ENCODE data around the gene THG1L.
"Not testable (repeated sequence)": the region's sequence is repeated elsewhere in the genome, so short reads cannot be mapped to it uniquely, and the experiment has no call there.

Gene THG1L

DNA sequence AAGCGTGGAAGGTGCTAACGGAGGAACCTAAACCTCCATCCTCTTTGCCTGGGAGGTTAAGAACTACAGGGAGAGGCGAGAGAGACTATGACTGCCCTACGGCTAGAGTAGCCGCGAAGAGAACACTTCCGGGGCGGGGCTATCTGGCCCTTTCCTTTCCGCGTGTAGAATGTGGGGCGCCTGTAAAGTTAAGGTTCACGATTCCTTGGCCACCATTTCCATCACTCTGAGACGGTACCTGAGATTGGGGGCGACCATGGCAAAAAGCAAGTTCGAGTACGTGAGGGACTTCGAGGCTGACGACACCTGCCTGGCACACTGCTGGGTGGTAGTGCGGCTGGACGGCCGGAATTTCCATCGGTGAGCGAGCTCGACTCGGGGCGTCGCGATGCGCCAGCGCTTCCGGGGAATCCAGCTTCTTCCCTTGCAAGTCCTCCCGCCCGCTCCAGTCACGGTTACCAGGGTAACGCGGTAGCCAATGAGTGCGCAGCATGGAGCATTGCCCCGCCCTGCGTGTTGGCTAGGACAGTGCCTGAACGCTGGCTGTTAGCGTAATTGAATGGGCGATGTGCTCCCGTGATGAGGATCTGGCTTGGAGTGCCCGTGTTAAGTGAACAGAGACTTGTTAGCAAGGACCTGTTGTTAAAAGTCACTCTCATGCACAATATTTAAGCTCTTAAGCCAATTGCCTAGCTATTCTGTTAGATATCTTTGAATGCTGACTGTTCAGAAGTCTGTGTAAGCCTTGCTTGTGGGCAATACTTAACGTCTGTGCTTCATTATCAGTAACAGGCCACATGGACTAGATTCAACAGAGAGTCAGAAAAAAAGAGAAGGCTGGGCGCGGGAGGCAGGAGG lies at the start of gene THG1L:
Gene THG1L, plus strand, starts transcription at position 149 of the 858 bp plus-strand sequence. Its CDS starts 21 bp downstream, at position 170.
- peaks cover 0 to 8% (median 5%) of the 10 kb centered on the region in 5 donors for H3K4me1 ChIP-seq (ENCODE audit: control insufficient read depth in 5 of 5, insufficient read depth in 5 of 5, low read length in 5 of 5)
- H3K4me3 ChIP-seq (ENCODE audit: low read depth in 1 of 5, low read length in 5 of 5): peak within 1 kb of the TSS; percentile 81 to 98 (median 97)
- no peaks in the 10 kb centered on the region for H3K9me3 ChIP-seq (ENCODE audit: control insufficient read depth in 5 of 5, low read length in 5 of 5)
- peaks cover 3 to 12% (median 9%) of the 10 kb centered on the region in 5 donors for H3K36me3 ChIP-seq (ENCODE audit: control insufficient read depth in 5 of 5, insufficient read depth in 5 of 5, low read length in 5 of 5)
- no peaks in the 10 kb centered on the region for H3K27me3 ChIP-seq (ENCODE audit: control insufficient read depth in 5 of 5, insufficient read depth in 4 of 5, low read length in 5 of 5)
- peak within 1 kb of the TSS; percentile 80 for H3K27ac ChIP-seq (ENCODE audit: low read depth, low read length)
- peak within 1 kb of the TSS in 4 of 5 donors; percentile 69 to 95 (median 83) for H3K9ac ChIP-seq (ENCODE audit: low read length in 5 of 5)

GRCh38 chr5:157682257-157682656 lies 49.0 kb upstream of the THG1L start:
- Histone ChIP-seq H3K27me3 (ENCODE audit: control insufficient read depth in 5 of 5, insufficient read depth in 4 of 5, low read length in 5 of 5) (no peaks in the 10 kb centered on the region), H3K4me1 (ENCODE audit: control insufficient read depth in 5 of 5, insufficient read depth in 5 of 5, low read length in 5 of 5) (peaks cover 0 to 5% (median 0%) of the 10 kb centered on the region in 5 donors), H3K4me3 (ENCODE audit: low read depth in 1 of 5, low read length in 5 of 5) (no peak overlapping the region), H3K27ac (ENCODE audit: low read depth, low read length) (no peak overlapping the region), H3K36me3 (ENCODE audit: control insufficient read depth in 5 of 5, insufficient read depth in 5 of 5, low read length in 5 of 5) (no peaks in the 10 kb centered on the region), H3K9me3 (ENCODE audit: control insufficient read depth in 5 of 5, low read length in 5 of 5) (no peaks in the 10 kb centered on the region), H3K9ac (ENCODE audit: low read length in 5 of 5) (no peak overlapping the region)

DNA sequence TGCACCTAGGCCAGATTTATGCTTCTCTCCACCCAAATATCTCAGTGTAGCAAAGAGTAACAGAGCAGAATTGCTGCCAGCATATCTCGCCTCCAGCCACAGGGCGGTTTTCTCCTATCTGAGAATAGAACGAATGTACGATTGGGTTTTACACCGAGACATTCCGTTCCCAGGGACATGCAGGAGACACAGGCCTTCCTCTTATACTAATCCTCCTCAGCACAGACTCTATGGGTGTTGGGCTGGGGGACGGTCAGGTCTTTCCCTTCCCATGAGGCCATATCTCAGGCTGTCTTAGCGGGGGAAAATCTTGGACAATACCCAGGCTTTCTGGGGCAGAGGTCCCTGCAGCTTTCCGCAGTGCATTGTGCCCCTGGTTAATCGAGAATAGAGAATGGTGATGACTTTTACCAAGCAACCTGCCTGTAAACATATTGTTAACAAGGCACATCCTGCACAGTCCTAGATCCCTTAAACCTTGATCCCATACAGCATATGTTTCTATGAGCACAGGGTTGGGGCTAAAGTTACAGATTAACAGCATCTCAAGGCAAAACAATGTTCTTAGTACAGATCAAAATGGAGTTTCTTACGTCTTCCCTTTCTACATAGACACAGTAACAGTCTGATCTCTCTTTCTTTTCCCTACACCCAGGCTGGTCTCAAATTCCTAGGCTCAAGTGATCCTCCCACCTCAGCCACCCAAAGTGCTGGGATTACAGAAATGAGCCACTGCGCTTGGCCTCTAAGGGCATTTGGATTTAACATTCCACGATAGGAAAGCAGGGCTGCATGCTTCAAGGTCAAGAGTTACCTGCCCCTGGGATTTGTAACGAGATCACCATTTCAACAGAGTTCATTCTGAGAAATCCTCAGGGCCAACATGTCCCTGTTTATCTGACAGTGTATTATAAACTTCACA lies 44.7 kb upstream of the THG1L start:
- not testable (repeated sequence) for H3K9ac ChIP-seq (ENCODE audit: low read length in 5 of 5); H3K36me3 ChIP-seq (ENCODE audit: control insufficient read depth in 5 of 5, insufficient read depth in 5 of 5, low read length in 5 of 5); H3K27me3 ChIP-seq (ENCODE audit: control insufficient read depth in 5 of 5, insufficient read depth in 4 of 5, low read length in 5 of 5); H3K4me1 ChIP-seq (ENCODE audit: control insufficient read depth in 5 of 5, insufficient read depth in 5 of 5, low read length in 5 of 5); H3K27ac ChIP-seq (ENCODE audit: low read depth, low read length); H3K9me3 ChIP-seq (ENCODE audit: control insufficient read depth in 5 of 5, low read length in 5 of 5); H3K4me3 ChIP-seq (ENCODE audit: low read depth in 1 of 5, low read length in 5 of 5)

- Histone ChIP-seq H3K27me3 (ENCODE audit: control insufficient read depth in 5 of 5, insufficient read depth in 4 of 5, low read length in 5 of 5) (peaks cover 0 to 2% (median 0%) of the 10 kb centered on the region in 5 donors), H3K36me3 (ENCODE audit: control insufficient read depth in 5 of 5, insufficient read depth in 5 of 5, low read length in 5 of 5) (no peaks in the 10 kb centered on the region), H3K4me3 (ENCODE audit: low read depth in 1 of 5, low read length in 5 of 5) (no peak overlapping the region), H3K9me3 (ENCODE audit: control insufficient read depth in 5 of 5, low read length in 5 of 5) (peaks cover 0 to 5% (median 0%) of the 10 kb centered on the region in 5 donors), H3K9ac (ENCODE audit: low read length in 5 of 5) (no peak overlapping the region), H3K27ac (ENCODE audit: low read depth, low read length) (no peak overlapping the region), H3K4me1 (ENCODE audit: control insufficient read depth in 5 of 5, insufficient read depth in 5 of 5, low read length in 5 of 5) (peaks cover 0 to 9% (median 0%) of the 10 kb centered on the region in 5 donors)
These were observed 44.0 kb upstream of the THG1L start for GRCh38 chr5:157687198-157687554.

- H3K9me3 ChIP-seq (ENCODE audit: control insufficient read depth in 5 of 5, low read length in 5 of 5): peaks cover 0 to 5% (median 0%) of the 10 kb centered on the region in 5 donors
- peaks cover 0 to 9% (median 0%) of the 10 kb centered on the region in 5 donors for H3K4me1 ChIP-seq (ENCODE audit: control insufficient read depth in 5 of 5, insufficient read depth in 5 of 5, low read length in 5 of 5)
- no peaks in the 10 kb centered on the region for H3K36me3 ChIP-seq (ENCODE audit: control insufficient read depth in 5 of 5, insufficient read depth in 5 of 5, low read length in 5 of 5)
- peak overlapping the region in 2 of 5 donors; percentile 33 to 45 for H3K4me3 ChIP-seq (ENCODE audit: low read depth in 1 of 5, low read length in 5 of 5)
- no peak overlapping the region for H3K9ac ChIP-seq (ENCODE audit: low read length in 5 of 5)
- peaks cover 0 to 2% (median 0%) of the 10 kb centered on the region in 5 donors for H3K27me3 ChIP-seq (ENCODE audit: control insufficient read depth in 5 of 5, insufficient read depth in 4 of 5, low read length in 5 of 5)
- no peak overlapping the region for H3K27ac ChIP-seq (ENCODE audit: low read depth, low read length)
These were observed 41.1 kb upstream of the THG1L start for GRCh38 chr5:157689942-157690689.

DNA sequence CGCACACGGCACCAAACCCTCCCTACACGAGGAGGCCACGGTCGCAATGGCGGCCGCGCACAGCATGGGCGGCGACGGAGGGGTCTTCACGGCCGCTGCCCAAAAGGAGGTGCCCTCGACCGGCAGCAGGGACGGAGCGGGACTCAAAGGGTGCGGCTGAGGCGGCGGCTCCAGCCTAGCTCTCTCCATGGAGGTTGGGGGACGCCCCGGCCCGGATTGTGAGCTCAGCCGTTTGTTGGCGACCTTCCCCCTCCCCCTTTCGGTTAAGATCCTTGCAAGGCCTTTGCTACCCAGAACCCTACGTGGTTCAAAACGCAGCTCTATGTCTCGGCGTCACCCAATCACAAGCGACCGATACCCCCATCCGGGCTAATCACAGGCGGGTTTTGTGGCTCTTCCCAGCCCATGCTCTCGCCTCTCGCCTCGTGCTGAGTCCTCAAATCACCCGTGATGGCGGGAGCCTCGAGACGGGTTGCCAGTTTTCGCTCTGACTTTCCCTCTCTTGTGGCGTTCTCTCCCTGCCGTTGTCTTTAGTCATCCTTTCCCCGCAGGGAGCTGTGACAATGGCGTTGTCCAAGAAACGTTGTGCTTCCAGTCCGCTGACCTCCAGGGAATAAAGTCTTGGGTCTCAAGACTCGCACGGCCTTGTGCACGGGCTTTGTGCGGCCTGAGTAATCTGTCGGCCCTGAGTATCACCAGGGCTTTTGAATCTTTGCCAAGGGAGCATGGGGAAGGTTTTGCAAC lies 40.4 kb upstream of the THG1L start:
- Histone ChIP-seq H3K27me3 (ENCODE audit: control insufficient read depth in 5 of 5, insufficient read depth in 4 of 5, low read length in 5 of 5) (peaks cover 0 to 2% (median 0%) of the 10 kb centered on the region in 5 donors), H3K4me1 (ENCODE audit: control insufficient read depth in 5 of 5, insufficient read depth in 5 of 5, low read length in 5 of 5) (peaks cover 0 to 9% (median 0%) of the 10 kb centered on the region in 5 donors), H3K9me3 (ENCODE audit: control insufficient read depth in 5 of 5, low read length in 5 of 5) (peaks cover 0 to 5% (median 0%) of the 10 kb centered on the region in 5 donors), H3K9ac (ENCODE audit: low read length in 5 of 5) (no peak overlapping the region), H3K36me3 (ENCODE audit: control insufficient read depth in 5 of 5, insufficient read depth in 5 of 5, low read length in 5 of 5) (no peaks in the 10 kb centered on the region), H3K4me3 (ENCODE audit: low read depth in 1 of 5, low read length in 5 of 5) (peak overlapping the region in 2 of 5 donors; percentile 33 to 45), H3K27ac (ENCODE audit: low read depth, low read length) (no peak overlapping the region)

GRCh38 chr5:157693816-157694215 lies 37.4 kb upstream of the THG1L start:
- not testable (repeated sequence) for H3K4me3 ChIP-seq (ENCODE audit: low read depth in 1 of 5, low read length in 5 of 5); H3K36me3 ChIP-seq (ENCODE audit: control insufficient read depth in 5 of 5, insufficient read depth in 5 of 5, low read length in 5 of 5); H3K9me3 ChIP-seq (ENCODE audit: control insufficient read depth in 5 of 5, low read length in 5 of 5); H3K27me3 ChIP-seq (ENCODE audit: control insufficient read depth in 5 of 5, insufficient read depth in 4 of 5, low read length in 5 of 5); H3K27ac ChIP-seq (ENCODE audit: low read depth, low read length); H3K4me1 ChIP-seq (ENCODE audit: control insufficient read depth in 5 of 5, insufficient read depth in 5 of 5, low read length in 5 of 5); H3K9ac ChIP-seq (ENCODE audit: low read length in 5 of 5)

GRCh38 chr5:157696154-157696553 lies 35.1 kb upstream of the THG1L start:
- not testable (repeated sequence) for H3K4me3 ChIP-seq (ENCODE audit: low read depth in 1 of 5, low read length in 5 of 5); H3K9ac ChIP-seq (ENCODE audit: low read length in 5 of 5); H3K9me3 ChIP-seq (ENCODE audit: control insufficient read depth in 5 of 5, low read length in 5 of 5); H3K4me1 ChIP-seq (ENCODE audit: control insufficient read depth in 5 of 5, insufficient read depth in 5 of 5, low read length in 5 of 5); H3K27ac ChIP-seq (ENCODE audit: low read depth, low read length); H3K36me3 ChIP-seq (ENCODE audit: control insufficient read depth in 5 of 5, insufficient read depth in 5 of 5, low read length in 5 of 5); H3K27me3 ChIP-seq (ENCODE audit: control insufficient read depth in 5 of 5, insufficient read depth in 4 of 5, low read length in 5 of 5)

GRCh38 chr5:157698674-157699073 lies 32.5 kb upstream of the THG1L start:
- H3K4me1 ChIP-seq (ENCODE audit: control insufficient read depth in 5 of 5, insufficient read depth in 5 of 5, low read length in 5 of 5); H3K27ac ChIP-seq (ENCODE audit: low read depth, low read length); H3K9ac ChIP-seq (ENCODE audit: low read length in 5 of 5); H3K27me3 ChIP-seq (ENCODE audit: control insufficient read depth in 5 of 5, insufficient read depth in 4 of 5, low read length in 5 of 5); H3K4me3 ChIP-seq (ENCODE audit: low read depth in 1 of 5, low read length in 5 of 5); H3K36me3 ChIP-seq (ENCODE audit: control insufficient read depth in 5 of 5, insufficient read depth in 5 of 5, low read length in 5 of 5); H3K9me3 ChIP-seq (ENCODE audit: control insufficient read depth in 5 of 5, low read length in 5 of 5): not testable (repeated sequence)
